GM19395 (cell line): Measurements from ENCODE around the gene ALLC.

Experiments
- ATAC-seq: cut with Tn5 transposase; IDR thresholded peaks from one replicate; pipeline ENCODE4 v1.9.1; 2021; ENCODE audit warnings: mild to moderate bottlenecking, moderate library complexity; ENCODE audit not compliant: unreplicated experiment

Gene ALLC

GRCh38 chr2:3674066-3674845, 16.3 kb downstream of the ALLC start:
- no peak for ATAC-seq

DNA sequence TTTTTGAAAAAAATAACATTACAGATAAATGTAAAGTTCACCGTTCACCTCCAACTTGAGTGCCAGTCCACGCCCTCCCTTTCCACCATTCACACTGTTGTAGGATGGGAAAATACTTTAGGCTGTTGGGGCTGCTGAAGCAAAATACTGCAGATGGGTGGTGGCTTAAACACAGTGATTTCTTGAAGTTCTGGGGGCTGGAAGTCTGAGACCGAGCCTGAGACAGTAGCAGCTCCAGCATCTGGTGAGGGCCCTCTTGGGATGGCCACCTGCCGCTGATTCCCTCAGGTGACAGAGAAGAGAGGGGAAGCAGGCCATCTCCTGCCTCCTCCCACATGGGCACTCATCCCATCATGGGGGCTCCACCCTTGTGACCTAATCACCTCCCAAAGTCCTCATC, 17.7 kb downstream of the ALLC start:
- ATAC-seq, result no peak

DNA sequence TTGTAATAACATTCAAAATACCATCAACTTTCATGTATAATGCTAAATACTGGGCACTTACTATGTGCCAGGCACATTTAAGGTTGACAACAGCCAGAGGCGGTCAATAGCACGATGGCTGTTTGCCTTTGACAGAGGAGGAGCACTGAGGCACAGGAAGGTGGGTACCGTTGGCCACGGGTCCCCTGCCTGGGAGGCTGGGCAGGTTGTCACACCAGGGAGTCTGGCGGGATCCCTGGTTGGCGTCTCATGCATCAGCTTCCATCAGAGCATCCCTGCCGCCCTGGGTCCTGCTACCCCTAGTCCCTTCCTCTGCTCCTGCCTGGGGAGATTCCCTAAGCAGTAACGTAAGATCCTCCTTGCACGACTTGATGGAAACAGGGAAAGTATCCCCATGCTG, 19.4 kb downstream of the ALLC start:
- no peak for ATAC-seq

DNA sequence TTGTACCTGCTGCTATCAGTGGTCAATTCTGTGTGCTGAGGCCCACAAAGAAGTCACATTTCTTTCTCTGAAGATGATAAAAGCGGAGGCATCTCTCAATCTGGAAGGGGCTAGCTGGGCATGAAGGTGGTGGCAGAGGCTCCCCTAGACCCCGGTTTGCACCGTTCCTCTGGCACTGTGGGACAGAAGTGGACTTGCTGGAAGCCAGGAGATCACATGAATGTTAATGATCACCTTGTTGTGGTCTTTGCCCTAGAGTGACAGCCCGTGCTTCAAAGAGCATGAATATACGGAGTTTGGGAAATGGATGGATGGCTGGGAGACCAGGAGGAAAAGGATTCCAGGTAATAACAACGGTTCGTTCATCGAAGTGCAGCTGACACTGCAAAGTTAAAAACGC, 20.2 kb downstream of the ALLC start:
- ATAC-seq, result no peak

DNA sequence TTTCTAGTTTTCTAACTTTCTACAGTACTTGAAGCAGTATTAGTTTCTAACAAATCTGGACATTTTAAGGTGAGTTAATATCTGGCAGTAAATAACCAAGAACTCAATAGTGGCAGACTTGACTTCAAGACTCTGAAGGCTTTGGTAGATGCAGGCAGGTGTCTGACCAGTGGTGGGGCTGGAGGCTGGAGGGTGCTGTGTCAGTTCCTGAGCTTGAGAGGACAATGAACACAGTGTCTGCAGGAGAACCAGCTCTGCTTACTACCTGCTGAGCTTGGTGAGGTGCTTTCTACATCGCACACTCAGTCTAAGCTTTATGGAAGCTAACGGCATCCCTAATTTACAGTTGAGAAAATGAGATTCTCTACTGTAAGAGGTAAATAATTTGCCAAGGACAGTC, 21.2 kb downstream of the ALLC start:
- no peak for ATAC-seq

GRCh38 chr2:3679616-3680393, 21.8 kb downstream of the ALLC start:
- ATAC-seq, result no peak

GRCh38 chr2:3680548-3681345, 22.7 kb downstream of the ALLC start:
- no peak for ATAC-seq

GRCh38 chr2:3681625-3682024, 23.6 kb downstream of the ALLC start:
- no peak for ATAC-seq

DNA sequence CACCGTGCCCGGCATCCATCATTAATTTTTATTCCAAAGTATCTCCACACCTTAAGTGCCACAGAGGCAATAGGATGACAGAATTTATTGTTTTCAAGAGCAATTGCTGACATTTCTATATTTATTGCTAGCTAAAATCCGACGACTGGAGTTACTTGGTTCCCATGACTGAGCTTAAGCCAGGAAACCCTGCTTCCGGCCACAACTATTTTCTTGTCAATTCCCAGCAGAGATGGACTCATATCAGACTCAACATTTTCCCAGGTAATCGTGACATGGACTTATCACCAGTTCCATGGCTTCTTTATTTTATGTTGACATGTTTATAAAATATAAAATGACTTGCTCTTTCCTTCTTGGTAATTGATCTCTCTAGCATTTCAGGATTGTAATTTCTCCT, 24.8 kb downstream of the ALLC start:
- ATAC-seq, result no peak

GRCh38 chr2:3683748-3684454, 25.9 kb downstream of the ALLC start:
- no peak for ATAC-seq

DNA sequence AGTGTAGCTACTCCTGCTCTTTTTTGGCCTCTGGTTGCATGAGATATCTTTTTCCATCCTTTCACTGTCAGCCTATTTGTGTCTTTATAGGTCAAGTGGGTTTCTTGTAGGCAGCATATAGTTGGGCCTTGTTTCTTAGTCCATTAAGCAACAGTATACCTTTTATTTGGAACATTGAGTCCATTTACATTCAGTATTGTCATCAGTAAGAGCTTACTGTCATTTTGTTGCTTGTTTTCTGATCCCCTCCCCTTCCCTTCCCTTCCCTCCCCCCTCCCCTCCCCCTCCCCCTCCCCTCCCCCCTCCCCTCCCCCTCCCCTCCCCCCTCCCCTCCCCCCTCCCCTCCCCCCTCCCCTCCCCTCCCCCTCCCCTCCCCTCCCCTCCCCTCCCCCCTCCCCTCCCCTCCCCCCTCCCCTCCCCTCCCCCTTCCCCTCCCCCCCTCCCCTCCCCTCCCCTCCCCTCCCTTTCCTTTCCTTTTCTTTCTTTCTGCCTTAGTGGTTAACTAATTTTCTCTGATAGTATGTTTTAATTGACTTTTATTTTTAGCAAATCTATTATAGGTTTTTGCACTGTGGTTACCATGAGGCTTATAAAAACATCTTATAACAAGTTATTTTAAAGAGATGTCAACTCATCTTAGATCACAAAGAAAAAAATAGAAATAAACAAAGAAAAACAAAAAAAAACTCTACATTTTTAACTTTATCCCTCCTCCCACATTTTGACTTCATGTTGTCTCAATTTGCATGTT, 32.2 kb downstream of the ALLC start:
- ATAC-seq, result no peak

DNA sequence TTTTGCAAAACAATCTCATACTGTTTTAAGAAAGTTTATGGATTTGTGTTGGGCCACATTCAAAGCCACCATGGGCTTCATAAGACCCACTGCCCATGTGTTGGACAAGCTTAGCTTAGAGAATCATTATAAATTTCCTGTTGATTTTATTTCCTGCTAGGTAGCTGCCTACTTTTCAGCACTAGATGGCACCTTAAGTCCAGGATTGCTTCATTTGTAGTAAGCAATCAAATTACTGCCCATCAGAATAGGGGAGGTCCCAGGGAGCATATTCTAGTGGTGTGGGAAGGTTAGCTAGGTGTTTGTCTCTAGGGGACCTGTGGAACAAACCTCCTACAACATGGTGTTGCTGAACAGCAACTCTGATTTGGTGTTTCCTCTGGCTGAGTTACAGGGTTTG, 34.4 kb downstream of the ALLC start:
- no peak for ATAC-seq

DNA sequence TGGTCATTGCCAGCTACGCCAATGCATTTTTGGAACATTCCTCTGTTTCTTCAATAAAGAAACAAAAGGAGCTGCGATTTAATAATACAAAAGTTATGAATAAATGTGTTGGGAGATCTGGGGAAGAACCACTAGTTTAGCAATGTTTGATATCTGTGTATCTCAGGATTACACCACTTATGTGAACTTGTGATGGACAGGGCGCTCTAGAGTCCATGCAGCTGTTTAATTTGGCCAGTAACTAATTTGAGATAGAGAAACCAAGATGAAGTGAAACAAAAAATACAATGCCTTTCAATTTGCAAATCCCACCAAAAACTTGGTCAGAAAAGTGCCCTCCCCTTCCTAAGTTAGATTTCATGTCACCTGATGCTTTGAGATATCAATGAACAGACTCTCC, 38.5 kb downstream of the ALLC start:
- no peak for ATAC-seq

DNA sequence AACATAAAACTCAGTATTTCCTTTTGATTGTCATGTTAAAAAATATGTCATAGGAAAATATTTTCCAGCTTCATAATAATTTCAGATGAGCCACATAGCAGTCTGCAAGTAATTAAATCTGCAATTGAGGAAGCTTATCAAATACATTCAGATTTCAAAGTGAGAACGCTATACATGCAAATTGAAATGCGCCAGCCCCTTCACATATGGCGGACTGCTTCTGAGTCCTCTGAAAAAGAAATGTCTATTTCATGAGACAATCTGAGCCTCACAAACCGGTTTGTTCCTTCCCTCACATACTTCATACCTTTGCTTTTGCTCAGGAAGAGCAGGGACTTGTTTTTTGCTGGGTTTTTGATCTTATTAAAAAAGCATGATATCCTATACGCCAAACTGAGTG, 43.1 kb downstream of the ALLC start:
- no peak for ATAC-seq

DNA sequence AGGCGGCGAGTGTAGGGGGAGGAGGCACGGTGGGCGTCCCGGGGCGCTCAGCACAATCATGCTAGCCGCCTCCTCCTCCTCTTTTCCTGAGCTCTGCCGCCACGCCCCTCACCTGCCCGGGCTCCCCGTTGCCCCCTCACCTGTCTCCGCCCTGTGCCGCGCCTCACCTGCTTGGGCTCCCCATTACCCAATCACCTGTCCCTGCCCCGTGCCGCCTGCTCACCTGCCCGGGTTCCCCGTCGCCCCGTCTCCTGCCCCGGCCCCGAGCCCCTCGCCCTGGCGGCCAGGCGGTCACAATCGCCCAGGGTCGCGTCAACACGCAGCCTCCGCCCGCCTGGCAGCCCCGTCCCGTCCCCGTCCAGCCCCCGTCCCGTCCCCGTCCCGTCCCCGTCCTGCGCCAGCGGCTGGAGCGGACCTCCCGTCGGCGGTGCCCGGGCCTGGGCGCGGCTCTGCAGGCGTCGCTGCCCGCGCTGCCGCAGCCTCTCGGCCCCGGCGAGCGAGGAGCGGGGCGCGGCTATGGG, 45.3 kb downstream of the ALLC start, which contains the start of gene DCDC2C:
Gene DCDC2C, plus strand, starts transcription at position 340 of the 521 bp plus-strand sequence. Its CDS starts 177 bp downstream, at position 517.
- no peak for ATAC-seq

DNA sequence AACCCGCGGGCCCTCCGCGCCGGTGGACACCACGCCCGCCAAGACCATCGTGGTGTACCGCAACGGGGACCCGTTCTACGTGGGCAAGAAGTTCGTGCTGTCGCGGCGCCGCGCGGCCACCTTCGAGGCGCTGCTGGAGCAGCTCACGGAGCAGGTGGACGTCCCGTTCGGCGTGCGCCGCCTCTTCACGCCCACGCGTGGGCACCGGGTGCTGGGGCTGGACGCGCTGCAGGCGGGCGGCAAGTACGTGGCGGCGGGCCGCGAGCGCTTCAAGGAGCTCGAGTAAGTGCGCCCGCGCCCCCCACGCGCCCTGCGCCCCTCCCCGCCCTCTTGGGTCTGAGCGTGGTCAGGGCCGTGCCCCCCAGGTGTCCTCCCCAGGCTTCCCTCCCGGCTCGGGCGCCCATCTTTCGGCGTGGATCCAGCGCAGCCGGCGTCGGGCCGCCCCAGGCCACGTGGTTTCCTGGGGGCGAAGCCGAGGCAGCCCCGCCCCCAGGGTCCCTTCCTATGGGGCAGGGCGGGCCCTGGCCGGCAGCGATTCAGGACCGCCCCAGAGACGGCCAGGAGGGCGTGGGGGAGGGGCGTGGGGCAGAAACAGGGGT, 45.9 kb downstream of the ALLC start:
- ATAC-seq, result no peak

DNA sequence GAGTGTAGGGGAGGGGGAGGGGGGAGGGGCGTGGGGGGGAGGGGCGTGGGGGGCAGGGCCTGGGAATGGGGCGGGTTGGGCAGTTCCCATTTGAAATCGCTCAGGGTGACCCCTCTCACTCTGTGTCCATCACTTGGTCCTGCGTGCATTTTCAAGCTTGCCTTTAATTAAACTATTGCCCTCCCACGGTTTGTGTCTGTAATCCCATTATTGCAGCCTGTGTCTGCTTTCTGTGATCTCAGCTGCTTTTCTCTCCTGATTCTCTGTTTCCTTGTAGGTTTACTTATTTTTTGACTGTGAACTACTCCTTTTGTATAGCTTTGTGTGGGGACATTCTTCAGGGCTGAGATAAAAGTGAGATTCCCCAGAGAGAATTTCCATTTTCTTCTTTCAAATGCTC, 46.7 kb downstream of the ALLC start:
- no peak for ATAC-seq

GRCh38 chr2:3705782-3706181, 47.8 kb downstream of the ALLC start:
- ATAC-seq, result no peak

- no peak for ATAC-seq
These were observed 48.9 kb downstream of the ALLC start for GRCh38 chr2:3706892-3707291.

DNA sequence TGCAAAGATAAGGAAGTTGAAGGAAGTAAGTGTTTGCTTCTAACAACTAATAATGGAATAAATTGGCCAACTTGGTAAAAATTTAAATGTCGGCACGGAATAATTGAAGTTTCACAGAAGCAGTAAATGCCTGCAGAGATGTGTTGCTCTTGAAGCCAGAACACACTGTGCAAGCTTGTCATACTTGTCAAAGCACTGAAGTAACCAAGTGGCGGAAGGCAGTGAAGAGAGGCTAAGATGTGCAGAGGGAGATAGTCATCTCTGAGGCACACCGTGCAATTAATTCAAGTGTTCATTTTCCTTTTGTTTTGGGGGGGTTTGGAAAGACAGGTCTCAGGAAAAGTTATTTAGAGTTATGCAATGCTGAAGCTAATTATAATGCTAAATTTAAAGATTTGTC, 50.6 kb downstream of the ALLC start:
- ATAC-seq, result no peak
